Measurements from ENCODE around the gene CARD9. TPM values are rescaled to one million over a fixed set of nuclear protein-coding genes. Genes with fewer than 3 reads are reported as not detected.

CARD9 gene
- total RNA-seq, 2 donors from 2014 or later: 0.78 to 1.3 TPM

GRCh38 chr9:136359774-136360718, 13.4 kb downstream of the CARD9 start:
- Histone ChIP-seq H3K27me3 (no peaks in the 10 kb centered on the region), H3K27ac (no peak overlapping the region), H3K36me3 (replicated peaks in 1 of 2; ENCODE audit: insufficient read depth in 1 of 2, low read depth in 2 of 2) (no peaks in the 10 kb centered on the region), H3K9me3 (no peaks in the 10 kb centered on the region), H3K4me3 (no peak overlapping the region), H3K4me1 (peaks cover 22% of the 10 kb centered on the region)
- no peak for DNase-seq
- WGBS, 2 donors: 86 to 88% methylated on average over 19 to 38 of the region's 38 CpGs
- no peak for TF ChIP-seq POLR2A (IDR thresholded peaks at IDR 0.05)
- no peak for TF ChIP-seq CTCF (IDR thresholded peaks at IDR 0.05)
- intact Hi-C loops (cut with DNase I): no loop called here
- no peak for ATAC-seq

- TF ChIP-seq POLR2A (IDR thresholded peaks at IDR 0.05) (no peak), CTCF (IDR thresholded peaks at IDR 0.05) (no peak)
- intact Hi-C loops (cut with DNase I): no loop called here
- peaks cover 20% of the 10 kb centered on the region for H3K4me1 ChIP-seq
- H3K36me3 ChIP-seq (replicated peaks in 1 of 2; ENCODE audit: insufficient read depth in 1 of 2, low read depth in 2 of 2): no peaks in the 10 kb centered on the region
- no peak for ATAC-seq
- H3K9me3 ChIP-seq: no peaks in the 10 kb centered on the region
- no peaks in the 10 kb centered on the region for H3K27me3 ChIP-seq
- 45 to 80% methylated on average over 1 to 2 of the region's 2 CpGs for WGBS, 2 donors
- no peak overlapping the region for H3K4me3 ChIP-seq
- DNase-seq: no peak
- H3K27ac ChIP-seq: no peak overlapping the region
Observed at GRCh38 chr9:136358888-136359287, 14.6 kb downstream of the CARD9 start.

GRCh38 chr9:136358016-136358415, 15.5 kb downstream of the CARD9 start:
- Histone ChIP-seq H3K9me3 (no peaks in the 10 kb centered on the region), H3K4me3 (no peak overlapping the region), H3K27ac (no peak overlapping the region), H3K4me1 (peaks cover 17% of the 10 kb centered on the region), H3K36me3 (replicated peaks in 1 of 2; ENCODE audit: insufficient read depth in 1 of 2, low read depth in 2 of 2) (no peaks in the 10 kb centered on the region), H3K27me3 (no peaks in the 10 kb centered on the region)
- ATAC-seq (no peak), DNase-seq (no peak)
- WGBS, 2 donors: 94% methylated on average over 14 of the region's 29 CpGs; no CpG with 5 or more reads in 1 of the 2 donors
- TF ChIP-seq POLR2A (IDR thresholded peaks at IDR 0.05) (no peak), CTCF (IDR thresholded peaks at IDR 0.05) (no peak)
- intact Hi-C loops (cut with DNase I): no loop called here

- no peak overlapping the region for H3K4me3 ChIP-seq
- DNase-seq (no peak), ATAC-seq (no peak)
- H3K36me3 ChIP-seq (replicated peaks in 1 of 2; ENCODE audit: insufficient read depth in 1 of 2, low read depth in 2 of 2): no peaks in the 10 kb centered on the region
- H3K4me1 ChIP-seq: peaks cover 11% of the 10 kb centered on the region
- 85 to 91% methylated on average over 16 to 17 of the region's 22 CpGs for WGBS, 2 donors
- H3K9me3 ChIP-seq: no peaks in the 10 kb centered on the region
- H3K27ac ChIP-seq: no peak overlapping the region
- H3K27me3 ChIP-seq: no peaks in the 10 kb centered on the region
- TF ChIP-seq CTCF (IDR thresholded peaks at IDR 0.05) (no peak), POLR2A (IDR thresholded peaks at IDR 0.05) (no peak)
- intact Hi-C loops (cut with DNase I): no loop called here
Observed at GRCh38 chr9:136357202-136357725, 16.2 kb downstream of the CARD9 start.
